ENCODE measurements around the gene ACTN3. TPM values are rescaled to one million over a fixed set of nuclear protein-coding genes. Genes with fewer than 3 reads are reported as not detected.
"Not testable (repeated sequence)": the region's sequence is repeated elsewhere in the genome, so short reads cannot be mapped to it uniquely, and the experiment has no call there.

ACTN3 gene
- total RNA-seq, result not detected in 2 replicates

DNA sequence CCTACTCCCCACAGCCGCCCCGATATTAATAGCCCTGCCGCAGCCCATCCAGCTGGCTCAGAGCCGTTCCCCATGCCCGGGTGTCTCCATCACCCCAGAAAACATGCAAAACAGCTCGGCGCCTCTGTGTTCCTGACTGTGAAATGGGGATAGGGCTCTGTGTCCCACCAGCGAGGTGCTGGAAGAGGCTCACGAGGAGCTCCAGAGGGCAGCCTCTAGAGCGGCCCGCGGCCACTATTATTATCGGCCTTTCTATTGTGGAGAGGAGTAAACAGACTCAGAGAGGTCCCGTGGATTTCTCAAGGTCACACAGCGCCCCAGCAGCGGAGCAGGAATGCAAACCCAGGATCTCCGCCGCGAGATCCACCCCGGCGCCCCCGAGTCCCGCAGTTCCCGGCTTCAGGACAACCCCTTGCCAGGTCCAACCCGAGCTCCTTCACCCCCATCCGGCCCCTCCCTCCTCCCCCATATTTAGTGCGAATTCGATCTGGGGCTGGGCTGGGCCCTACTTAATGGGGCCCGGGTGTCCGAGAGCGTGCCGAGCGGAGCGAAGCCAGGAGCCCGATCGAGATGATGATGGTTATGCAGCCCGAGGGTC, at the start of gene ACTN3:
TSS of gene ACTN3 (plus strand) at position 536 of the 598 bp plus-strand sequence. CDS start at position 571, 35 bp downstream.
- DNase-seq (ENCODE audit: extremely low read depth, low read depth, low spot score), result no peak

DNA sequence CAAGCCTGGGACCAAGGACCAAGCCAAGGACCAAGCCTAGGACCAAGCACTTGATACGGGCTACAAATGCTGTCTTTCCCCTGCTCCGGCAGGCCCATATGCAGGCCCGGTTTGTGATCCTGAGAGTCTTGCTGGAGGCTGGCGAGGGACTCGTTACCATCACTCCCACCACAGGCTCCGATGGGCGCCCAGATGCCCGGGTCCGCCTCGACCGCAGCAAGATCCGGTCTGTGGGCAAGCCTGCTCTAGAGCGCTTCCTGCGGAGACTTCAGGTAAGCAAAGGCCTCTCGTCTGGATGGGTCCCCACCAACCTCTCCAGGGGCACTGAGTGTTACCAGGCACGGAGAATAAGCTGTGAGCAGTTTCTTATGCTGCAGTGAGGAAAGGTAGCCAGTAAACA, 49.5 kb upstream of the ACTN3 start:
- DNase-seq (ENCODE audit: extremely low read depth, low read depth, low spot score), result no peak

DNA sequence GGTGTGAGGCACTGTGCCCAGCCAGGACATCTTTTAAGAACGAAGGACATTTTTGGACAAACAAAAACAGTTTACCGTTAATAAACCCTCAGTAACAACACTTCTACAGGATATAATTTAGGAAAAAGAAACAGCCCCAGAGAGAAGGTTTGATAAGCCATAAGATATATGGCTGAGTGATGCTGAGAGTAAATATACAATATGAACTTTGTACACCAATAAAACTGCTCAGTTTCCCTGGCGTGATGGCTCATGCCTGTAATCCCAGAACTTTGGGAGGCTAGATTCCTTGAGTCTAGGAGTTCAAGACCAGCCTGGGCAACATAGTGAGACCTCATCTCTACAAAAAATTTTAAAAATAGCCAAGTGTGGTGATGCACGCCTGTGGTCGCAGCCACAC, 48.2 kb upstream of the ACTN3 start:
- no peak for DNase-seq (ENCODE audit: extremely low read depth, low read depth, low spot score)

DNA sequence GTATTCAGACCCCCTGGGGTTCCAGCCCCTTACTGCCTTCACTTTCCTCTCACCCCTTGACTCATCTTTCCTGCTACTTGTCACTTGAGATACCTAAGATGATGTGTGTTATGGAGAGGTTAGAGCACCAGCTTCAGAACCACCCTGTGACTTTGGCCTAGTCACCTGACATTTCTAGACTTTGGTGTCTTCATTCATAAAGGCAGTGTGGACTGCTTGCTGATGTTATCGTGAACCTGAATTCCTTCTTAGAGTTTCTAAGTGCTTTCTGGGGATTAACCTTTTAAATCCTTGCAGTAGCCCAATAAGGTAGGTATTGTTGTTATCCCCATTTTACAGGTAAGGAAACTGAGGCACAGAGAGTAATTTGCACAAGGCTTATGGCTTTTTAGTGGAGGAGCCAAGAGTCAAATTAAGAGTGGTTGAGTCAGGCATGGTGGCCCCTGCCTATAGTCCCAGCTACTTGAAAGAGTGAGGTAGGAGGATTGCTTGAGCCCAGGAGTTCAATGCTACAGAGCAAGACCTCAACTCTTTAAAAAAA, 41.4 kb upstream of the ACTN3 start:
- no peak for DNase-seq (ENCODE audit: extremely low read depth, low read depth, low spot score)

DNA sequence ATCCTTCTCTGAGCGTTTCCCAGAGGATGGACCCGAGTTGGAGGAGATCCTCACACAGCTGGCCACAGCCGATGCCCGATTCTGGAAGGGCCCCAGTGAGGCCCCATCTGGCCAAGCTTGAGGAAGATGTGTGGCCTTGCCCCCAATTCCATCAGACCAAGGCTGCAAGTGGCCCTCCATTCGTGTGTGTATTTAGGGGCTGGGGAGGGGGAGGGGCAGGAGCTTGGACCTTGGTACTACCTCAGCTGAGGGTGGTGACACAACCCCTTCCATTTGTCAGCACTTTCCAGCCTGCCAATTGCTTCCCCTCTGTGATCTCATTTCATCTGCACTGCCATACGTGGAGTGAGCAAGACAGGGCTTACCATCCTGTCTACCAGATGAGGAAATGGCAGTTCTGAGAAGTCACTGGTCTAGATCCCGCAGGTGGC, 37.6 kb upstream of the ACTN3 start:
- DNase-seq (ENCODE audit: extremely low read depth, low read depth, low spot score), result no peak

DNA sequence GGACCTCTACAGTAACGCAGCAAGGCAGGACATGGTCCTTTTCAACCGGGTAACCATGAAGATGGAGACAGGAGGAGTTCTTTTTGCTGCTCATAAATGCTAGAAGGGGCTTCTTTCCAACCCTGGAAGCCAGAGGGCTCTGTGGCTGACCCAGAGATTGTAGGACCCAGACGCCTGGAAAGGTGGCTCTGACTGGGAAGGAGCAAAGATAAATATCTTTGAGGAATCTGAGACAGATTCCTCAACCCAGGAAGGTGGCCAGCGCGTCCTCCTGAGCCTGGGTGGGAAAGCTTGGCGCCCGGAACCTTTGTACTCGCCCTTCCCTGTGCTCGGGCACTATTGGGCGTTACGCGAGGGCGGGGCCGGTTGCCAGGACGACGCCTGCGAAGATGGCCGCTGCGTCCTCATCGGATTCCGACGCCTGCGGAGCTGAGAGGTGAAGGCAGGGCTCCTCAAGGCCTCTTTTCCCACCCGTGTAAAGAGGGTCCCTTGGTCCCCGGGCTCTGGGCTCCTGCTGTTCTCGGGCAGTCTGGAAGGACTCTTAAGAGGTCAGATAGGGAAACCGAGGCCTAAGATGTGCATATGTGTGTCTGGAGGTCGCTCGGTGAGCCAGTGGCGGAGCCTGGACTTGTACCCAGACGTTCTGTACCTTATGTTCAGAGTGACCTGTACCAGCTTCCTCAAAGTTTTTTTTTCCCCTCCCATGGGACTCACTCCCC, 36.3 kb upstream of the ACTN3 start, which contains the start of gene BBS1:
TSS of gene BBS1 (plus strand) at position 365 of the 719 bp plus-strand sequence. CDS start at position 390, 25 bp downstream.
- DNase-seq (ENCODE audit: extremely low read depth, low read depth, low spot score), result peak; percentile 23

DNA sequence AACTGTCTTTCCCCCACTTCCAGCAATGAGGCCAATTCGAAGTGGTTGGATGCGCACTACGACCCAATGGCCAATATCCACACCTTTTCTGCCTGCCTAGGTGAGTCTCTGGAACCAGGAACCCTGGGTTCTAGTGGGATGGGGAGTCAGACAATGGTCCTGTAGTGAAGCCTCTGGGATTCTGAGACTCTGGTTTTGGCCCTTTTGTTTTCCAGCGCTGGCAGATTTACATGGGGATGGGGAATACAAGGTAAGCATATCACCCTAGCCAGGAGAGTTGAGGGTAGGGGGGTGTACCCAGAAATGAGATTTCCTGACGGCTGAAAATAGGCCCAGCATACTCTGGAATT, 35.7 kb upstream of the ACTN3 start:
- no peak for DNase-seq (ENCODE audit: extremely low read depth, low read depth, low spot score)

DNA sequence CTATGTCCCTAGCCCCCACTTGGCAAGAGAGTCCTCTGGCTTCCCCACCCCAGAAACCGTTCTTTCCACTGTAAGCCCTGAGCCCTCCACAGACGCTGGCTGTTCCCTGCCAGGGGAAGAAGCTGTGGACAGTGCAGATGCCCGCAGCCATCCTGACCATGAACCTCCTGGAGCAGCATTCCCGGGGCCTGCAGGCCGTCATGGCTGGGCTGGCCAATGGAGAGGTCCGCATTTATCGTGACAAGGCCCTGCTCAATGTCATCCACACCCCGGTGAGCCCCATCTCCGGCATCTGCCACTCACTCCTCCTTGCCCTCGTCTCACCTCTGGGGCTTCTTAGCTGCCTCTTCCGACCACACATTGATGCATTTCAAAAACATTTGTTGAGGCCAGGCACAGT, 23.1 kb upstream of the ACTN3 start:
- DNase-seq (ENCODE audit: extremely low read depth, low read depth, low spot score), result no peak

DNA sequence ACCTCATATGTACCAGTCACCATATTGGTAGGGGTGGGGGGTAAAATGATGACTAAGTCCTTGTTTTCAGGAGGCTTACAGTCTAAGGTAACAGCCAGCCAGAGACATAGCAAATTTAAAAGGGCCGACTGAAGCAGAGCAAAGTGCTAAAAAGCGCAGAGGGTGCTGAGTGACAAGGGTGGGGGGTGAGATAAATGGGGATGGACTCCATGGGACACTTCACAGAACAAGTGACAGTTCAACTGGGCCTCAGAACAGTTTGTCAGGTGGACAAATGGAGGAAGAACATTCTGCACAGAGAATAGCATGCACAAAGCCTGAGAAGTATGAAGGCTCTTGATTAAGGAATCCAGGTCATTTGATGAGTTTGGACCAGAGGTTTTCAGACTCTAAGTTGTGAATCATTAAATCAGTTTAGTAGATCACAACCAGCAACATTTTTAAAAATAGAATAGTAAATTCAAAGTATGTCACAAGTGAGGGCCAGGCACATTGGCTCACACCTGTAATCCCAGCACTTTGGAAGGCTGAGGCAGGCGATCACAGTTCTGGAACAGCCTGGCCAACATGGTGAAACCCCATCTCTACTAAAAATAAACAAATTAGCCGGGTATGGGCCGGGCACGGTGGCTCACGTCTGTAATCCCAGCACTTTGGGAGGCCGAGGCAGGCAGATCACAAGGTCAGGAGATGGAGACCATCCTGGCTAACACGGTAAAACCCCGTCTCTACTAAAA, 22.2 kb upstream of the ACTN3 start:
- no peak for DNase-seq (ENCODE audit: extremely low read depth, low read depth, low spot score)

DNA sequence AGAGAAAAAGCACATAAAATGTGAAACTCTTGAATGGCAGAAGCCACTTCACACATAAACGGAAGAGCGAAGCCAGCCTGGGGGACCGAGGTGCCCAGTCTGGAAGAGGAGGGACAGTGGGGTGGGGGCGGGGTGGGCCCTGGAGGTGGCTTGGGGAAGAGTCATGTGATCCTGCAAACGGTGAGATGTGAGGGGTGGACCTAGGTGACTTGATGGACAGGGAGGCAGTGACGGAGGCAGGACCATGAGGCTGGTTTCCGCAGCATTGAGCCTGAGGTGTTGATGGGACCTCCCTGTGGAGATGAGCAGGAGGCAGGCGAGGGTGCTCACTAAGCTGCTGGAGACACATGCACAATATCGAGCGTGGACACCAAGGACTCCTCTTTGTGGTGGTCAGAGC, 17.6 kb upstream of the ACTN3 start:
- no peak for DNase-seq (ENCODE audit: extremely low read depth, low read depth, low spot score)

DNA sequence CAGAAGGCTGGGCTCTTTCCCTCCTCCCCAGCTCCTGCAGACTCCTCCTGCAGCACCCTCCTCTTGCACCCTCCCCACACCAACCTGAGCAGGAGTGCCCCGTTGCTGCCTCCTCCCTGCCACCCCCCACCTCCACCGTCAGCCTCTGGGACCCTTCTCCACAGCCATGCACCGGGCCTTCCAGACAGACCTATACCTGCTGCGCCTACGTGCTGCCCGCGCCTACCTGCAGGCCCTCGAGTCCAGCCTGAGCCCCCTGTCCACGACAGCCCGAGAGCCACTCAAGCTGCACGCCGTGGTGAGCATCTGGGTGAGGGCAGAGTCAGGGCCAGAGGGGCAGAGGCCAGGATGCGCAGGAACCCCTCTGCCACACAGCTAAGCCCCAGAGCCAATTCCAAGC, 17.0 kb upstream of the ACTN3 start:
- DNase-seq (ENCODE audit: extremely low read depth, low read depth, low spot score), result no peak

DNA sequence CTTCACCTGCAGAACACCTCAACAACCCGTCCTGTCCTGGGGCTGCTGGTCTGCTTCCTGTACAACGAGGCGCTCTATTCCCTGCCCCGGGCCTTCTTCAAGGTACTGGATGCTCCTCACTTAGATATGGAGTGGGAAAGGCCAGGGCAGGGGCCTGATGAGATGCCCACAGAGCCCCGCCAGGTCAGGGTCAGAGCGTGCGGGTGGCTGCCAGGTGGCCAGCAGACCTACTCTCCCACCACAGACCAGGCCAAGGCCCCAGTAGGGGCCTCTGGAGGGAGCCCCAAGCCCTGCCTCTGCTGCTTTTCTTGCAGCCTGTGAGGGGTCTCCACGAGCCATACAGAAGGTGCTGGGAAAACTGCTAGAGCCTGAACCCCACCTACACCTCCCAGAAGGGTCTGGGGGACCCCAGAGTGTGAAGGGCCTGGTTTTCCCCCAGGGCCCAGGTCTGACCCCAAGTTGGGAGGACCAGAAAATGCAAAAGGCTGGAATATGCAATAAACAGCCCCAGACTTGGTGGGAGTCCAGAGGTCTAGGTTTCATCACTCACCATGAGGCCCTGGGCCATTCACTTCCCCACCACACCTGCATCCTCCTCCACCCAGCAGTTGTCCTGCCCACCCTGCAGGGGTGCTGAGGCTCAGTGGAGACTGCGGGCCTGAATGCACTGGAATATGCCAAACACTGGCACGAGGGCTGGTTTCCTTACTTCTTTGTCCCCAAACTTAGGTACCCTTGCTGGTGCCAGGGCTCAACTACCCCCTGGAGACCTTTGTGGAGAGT, 15.6 kb upstream of the ACTN3 start:
- no peak for DNase-seq (ENCODE audit: extremely low read depth, low read depth, low spot score)

DNA sequence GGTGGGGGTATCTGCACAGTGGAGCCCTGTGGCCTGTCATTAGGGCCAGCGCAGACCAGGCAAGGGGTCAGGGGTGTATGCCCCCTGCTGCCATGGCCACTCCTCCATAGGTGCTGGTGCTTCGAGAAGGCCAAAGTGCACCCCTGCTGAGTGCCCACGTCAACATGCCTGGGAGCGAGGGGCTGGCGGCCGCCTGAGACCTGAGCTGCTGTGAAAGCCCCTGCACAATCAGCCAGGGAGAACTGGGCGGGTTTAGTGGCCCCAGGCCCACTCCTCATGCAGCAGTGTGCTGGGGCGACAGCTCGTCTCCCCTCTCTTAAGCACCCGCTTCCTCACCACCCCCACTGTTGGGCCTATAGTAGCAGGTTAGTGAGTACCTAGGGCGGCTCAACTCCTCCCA, 14.9 kb upstream of the ACTN3 start:
- no peak for DNase-seq (ENCODE audit: extremely low read depth, low read depth, low spot score)

DNA sequence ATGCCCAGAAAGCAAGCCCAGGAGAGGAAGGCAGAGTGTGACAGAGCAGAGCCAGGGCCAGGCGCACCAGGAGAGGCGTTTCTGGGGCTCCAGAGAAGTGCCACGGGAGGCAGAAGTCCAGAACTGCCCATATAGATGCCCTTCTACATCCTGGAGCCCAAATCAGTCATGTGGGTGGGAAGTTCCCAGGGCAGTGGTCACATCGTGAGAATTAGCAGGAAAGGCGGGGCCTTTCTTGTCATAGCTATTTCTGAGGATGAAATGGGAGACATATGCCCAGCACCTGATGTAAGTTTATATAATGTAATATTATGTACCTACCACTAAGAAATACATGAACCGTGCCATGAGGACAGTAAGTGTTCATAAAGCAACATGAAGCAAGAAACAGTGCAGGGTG, 13.9 kb upstream of the ACTN3 start:
- DNase-seq (ENCODE audit: extremely low read depth, low read depth, low spot score), result no peak

DNA sequence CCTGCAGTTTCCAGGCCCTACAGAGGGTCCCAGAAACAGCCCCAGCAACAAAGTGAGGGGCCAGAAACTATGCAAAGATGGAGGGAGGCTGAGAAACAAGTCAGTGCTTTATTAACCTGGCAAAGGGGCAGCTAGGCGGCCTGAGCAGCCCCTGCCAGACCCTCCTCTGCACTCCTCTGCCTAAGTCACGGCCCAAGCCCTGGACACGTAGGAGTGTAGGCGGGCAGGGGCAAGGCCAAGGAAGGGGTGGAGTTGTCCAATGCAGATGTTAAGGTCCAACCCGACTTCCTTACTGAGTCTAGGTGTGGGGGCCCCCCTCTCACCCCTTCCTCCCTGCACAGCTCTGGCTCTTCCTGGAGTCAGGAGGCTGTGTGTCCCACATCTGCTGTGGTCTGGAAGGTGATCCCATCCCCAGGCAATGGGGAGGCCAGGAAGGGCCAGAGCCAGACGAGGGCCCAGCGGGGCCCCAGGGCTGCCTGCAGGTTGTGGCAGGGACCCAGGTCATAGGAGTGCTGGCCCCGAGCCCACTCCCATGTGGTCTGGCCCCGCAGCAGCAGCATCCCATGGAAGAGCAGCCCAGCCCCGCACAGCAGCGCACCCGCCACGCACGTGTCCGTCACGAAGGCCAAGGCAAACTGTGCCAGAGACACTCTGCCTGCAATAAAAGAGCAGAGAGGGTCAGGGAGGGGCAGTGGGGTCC, 7.4 kb upstream of the ACTN3 start:
- no peak for DNase-seq (ENCODE audit: extremely low read depth, low read depth, low spot score)

DNA sequence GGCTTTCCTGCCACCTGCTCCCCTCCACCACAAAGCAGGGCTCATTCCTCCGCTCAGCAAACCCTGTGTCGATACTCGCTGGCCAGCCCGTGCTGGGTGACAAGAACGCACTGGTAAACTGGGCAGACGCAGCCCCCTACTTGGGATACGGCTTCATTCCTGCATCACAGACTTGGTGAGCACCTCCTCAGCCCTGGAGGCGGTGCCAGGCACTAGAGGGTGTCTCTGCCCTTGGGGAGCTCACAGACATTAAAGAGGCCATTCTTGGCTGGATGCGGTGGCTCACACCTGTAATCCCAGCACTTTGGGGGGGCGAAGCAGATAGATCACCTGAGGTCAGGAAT, 6.9 kb upstream of the ACTN3 start:
- no peak for DNase-seq (ENCODE audit: extremely low read depth, low read depth, low spot score)

DNA sequence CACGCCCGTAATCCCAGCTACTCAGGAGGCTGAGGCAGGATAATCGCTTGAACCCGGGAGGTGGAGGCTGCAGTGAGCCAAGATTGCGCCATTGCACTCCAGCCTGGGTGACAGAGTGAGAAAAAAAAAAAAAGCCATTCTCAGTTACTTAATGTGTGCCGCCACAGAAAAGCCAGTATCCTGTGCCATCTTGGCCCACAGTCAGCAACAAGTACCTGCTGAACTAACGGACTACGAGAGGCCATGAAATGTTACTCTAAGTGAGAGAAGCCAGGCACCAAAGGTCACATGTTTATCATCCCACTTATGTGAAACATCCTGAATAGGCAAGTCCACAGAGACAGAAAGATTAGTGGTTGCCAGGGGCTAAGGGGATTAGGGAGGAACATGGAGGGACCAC, 6.1 kb upstream of the ACTN3 start:
- not testable (repeated sequence) for DNase-seq (ENCODE audit: extremely low read depth, low read depth, low spot score)

DNA sequence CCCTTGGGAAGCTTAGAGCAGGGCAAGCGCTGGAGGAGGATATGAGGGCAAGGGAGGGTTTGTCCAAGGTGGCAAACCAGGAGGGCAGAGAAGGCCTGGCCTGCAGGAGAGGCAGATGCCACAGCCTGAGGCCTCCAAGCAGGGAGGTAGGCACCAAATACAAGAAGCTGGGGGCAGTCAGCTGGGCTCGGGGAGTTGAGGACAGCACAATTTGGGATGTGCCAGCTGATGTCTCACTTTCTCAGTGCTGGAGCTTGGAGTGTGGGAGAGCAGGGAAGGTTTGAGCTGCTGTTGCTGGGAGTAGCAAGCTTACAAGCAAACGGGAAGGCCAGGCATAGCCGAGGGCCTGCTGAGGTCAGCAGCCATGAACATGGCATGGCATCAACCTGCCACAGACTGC, 4.8 kb upstream of the ACTN3 start:
- no peak for DNase-seq (ENCODE audit: extremely low read depth, low read depth, low spot score)

DNA sequence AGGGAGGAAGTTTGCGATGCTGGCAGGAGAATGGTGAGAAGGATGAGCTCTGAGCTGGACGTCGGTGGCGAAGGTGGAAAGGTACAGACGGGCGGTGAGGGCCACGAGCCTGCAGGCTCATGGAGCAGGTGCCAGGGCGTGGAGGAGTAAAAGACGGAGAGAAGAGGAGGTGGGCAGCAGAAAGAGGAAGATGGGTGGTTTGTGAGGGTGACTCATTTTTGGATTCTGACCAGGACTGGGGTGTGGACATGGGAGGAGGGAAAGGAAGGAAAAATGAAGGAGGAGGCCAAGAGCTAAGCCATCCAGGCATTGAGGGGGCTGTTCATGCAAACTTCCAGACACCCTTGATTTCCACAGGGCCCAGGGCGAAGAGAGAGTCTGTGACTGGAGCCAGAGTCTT, 4.3 kb upstream of the ACTN3 start:
- no peak for DNase-seq (ENCODE audit: extremely low read depth, low read depth, low spot score)
